Epithelial cell of prostate (primary cell): ENCODE measurements around the gene HDDC3.

Source experiments
- DNase-seq: peaks from one replicate; pipeline ENCODE4 v3.0.0-alpha.2; 2011; ENCODE audit warnings: low read depth, low spot score
- H3K27ac ChIP-seq: fragments of 450-650 bp; 2 replicates; pipeline ENCODE4 v1.5.1; 2017; ENCODE audit warnings: mild to moderate bottlenecking

Gene HDDC3

DNA sequence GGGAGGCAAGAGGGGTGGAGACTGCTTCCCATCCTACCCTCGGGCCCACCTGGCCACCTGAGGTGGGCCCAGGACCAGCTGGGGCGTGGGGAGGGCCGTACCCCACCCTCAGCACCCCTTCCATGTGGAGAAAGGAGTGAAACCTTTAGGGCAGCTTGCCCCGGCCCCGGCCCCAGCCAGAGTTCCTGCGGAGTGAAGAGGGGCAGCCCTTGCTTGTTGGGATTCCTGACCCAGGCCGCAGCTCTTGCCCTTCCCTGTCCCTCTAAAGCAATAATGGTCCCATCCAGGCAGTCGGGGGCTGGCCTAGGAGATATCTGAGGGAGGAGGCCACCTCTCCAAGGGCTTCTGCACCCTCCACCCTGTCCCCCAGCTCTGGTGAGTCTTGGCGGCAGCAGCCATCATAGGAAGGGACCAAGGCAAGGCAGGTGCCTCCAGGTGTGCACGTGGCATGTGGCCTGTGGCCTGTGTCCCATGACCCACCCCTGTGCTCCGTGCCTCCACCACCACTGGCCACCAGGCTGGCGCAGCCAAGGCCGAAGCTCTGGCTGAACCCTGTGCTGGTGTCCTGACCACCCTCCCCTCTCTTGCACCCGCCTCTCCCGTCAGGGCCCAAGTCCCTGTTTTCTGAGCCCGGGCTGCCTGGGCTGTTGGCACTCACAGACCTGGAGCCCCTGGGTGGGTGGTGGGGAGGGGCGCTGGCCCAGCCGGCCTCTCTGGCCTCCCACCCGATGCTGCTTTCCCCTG is 50.2 kb downstream of the HDDC3 start:
- no peak for DNase-seq
- H3K27ac ChIP-seq, result no peak overlapping the region

DNA sequence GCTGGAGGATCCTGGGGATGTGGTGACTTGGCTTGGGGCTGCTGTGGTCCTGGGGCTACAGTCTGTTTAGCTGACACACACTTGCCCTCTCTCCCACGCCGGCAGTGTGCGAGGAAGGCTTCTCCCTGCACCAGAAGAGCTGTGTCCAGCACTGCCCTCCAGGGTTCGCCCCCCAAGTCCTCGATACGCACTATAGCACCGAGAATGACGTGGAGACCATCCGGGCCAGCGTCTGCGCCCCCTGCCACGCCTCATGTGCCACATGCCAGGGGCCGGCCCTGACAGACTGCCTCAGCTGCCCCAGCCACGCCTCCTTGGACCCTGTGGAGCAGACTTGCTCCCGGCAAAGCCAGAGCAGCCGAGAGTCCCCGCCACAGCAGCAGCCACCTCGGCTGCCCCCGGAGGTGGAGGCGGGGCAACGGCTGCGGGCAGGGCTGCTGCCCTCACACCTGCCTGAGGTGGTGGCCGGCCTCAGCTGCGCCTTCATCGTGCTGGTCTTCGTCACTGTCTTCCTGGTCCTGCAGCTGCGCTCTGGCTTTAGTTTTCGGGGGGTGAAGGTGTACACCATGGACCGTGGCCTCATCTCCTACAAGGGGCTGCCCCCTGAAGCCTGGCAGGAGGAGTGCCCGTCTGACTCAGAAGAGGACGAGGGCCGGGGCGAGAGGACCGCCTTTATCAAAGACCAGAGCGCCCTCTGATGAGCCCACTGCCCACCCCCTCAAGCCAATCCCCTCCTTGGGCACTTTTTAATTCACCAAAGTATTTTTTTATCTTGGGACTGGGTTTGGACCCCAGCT is 51.0 kb downstream of the HDDC3 start:
- H3K27ac ChIP-seq, result no peak overlapping the region
- no peak for DNase-seq

DNA sequence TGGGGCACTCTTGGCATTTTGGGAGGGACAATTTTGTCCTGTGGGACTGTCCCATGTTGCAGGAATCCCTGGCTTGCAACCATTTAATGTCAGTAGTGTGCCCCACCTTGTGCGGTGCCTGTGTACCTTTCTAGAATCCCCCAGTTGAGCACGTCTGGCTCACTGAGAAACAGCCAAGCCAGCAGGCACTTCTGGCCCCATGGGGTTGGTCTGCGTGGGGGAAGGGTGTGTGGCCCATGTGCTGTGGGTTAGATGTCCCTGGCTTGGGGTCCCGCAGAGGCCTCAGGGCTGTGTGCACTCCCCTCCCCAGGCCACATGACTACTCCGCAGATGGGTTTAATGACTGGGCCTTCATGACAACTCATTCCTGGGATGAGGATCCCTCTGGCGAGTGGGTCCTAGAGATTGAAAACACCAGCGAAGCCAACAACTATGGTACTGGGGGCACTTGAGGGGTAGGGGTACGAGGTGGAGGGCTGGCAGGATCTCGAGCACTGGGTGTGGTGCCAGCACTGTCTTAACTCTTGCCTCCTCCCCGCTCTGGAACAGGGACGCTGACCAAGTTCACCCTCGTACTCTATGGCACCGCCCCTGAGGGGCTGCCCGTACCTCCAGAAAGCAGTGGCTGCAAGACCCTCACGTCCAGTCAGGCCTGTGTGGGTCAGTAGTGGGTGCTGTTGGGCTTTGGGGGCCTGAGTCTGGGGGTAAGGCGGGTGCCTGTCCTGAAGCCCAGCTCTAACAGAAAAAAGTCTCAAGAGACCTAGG is 51.8 kb downstream of the HDDC3 start:
- no peak for DNase-seq

More for the DNA sequence above, 51.8 kb downstream of the HDDC3 start:
- H3K27ac ChIP-seq, result no peak overlapping the region
